Activated naive CD8-positive, alpha-beta T cell (primary cell): Measurements from ENCODE around the gene CCDC27.

Experiments used
- H3K27ac Mint-ChIP-seq: one replicate; pipeline ENCODE4 v1.8.0; 2021; ENCODE audit warnings: mixed read lengths
- H3K27me3 Mint-ChIP-seq: one replicate; pipeline ENCODE4 v1.8.0; 2021; ENCODE audit warnings: mixed read lengths
- H3K36me3 Mint-ChIP-seq: one replicate; pipeline ENCODE4 v1.8.0; 2021; ENCODE audit warnings: mixed read lengths
- H3K4me1 Mint-ChIP-seq: one replicate; pipeline ENCODE4 v1.8.0; 2021; ENCODE audit warnings: low read depth, mixed read lengths
- H3K4me3 Mint-ChIP-seq: one replicate; pipeline ENCODE4 v1.8.0; 2021; ENCODE audit warnings: mild to moderate bottlenecking, mixed read lengths
- H3K9me3 Mint-ChIP-seq: one replicate; pipeline ENCODE4 v1.8.0; 2021; ENCODE audit warnings: low read depth, mixed read lengths

Gene CCDC27

DNA sequence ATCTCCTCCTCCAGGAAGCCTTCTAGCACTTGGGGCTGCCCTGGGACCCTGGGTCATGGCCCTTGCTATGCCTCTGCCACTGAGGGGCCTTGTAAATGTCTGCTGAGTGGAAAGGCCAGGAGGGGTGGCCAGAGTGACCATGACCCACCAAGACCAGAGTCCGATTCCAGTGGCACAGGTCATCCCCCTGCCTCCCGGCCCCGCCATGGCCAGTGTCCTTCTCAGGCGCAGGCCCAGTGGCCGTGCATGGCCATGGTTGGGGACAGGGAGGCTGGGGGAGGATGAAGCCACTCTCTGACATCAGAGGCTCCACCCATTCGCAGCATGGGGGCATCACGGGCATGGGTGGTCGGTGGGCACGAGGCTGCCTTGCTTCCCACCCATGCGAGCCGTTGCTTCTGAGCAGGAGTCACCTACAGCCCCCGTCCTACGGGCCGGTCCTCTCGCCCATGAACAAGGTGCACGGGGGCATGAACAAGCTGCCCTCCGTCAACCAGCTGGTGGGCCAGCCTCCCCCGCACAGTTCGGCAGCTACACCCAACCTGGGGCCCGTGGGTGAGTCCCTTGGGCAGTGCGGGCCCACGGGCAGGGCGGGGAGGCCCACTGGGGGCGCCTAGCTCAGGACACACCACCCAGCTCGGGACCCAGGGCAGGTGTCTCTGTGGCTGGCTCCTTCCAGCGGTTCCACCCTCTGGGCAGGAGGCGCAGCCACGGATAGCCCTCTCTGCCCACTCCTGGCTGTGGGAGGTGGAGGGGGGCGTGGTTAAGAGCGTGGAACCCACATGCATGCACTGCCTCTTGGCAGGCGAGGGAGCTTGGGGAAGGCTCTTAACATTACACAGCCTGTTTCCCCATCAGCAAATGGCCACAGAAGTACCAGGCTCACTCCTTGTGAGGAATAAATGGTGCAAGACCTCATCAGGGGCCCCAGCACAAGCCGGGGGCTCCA, 22.4 kb upstream of the CCDC27 start:
- Mint-ChIP-seq H3K9me3 (no peaks in the 10 kb centered on the region), H3K4me1 (no peaks in the 10 kb centered on the region), H3K4me3 (no peak overlapping the region), H3K27ac (no peak overlapping the region), H3K36me3 (no peaks in the 10 kb centered on the region), H3K27me3 (no peaks in the 10 kb centered on the region)

DNA sequence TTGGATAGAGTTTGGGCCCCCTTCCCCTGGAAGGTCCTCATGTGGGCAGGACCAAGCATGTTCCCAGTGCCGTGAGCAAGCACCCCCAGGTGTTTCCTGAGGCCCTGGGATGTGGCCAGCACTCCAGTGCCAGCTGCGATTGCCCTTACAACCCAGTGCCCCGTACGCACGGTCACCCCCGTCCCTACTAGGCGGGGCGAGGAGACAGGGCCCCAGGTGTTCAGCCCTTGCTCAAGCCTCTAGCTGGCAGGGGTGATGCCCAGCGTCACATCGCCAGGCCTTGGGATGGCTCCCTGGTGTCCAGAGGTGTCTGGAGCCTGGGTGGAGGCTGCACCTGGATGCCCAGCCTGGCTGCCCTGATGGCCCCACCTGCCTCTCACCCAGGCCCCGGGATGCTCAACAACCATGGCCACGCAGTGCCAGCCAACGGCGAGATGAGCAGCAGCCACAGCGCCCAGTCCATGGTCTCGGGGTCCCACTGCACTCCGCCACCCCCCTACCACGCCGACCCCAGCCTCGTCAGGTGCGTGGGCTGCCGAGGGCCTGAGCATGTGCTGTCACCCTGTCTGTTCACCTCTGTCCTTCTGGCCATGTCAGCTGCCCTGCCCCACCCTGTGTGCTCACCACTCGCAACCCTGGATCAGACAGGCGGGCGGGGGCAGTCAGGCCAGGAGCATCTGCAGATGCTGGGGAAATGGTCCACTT, 21.6 kb upstream of the CCDC27 start:
- no peaks in the 10 kb centered on the region for H3K9me3 Mint-ChIP-seq
- no peaks in the 10 kb centered on the region for H3K27me3 Mint-ChIP-seq
- no peak overlapping the region for H3K4me3 Mint-ChIP-seq
- no peaks in the 10 kb centered on the region for H3K36me3 Mint-ChIP-seq
- no peaks in the 10 kb centered on the region for H3K4me1 Mint-ChIP-seq
- H3K27ac Mint-ChIP-seq = no peak overlapping the region

GRCh38 chr1:3731583-3732433, 20.4 kb upstream of the CCDC27 start:
- Mint-ChIP-seq H3K27ac (no peak overlapping the region), H3K27me3 (no peaks in the 10 kb centered on the region), H3K4me3 (no peak overlapping the region), H3K4me1 (no peaks in the 10 kb centered on the region), H3K36me3 (peaks cover 2% of the 10 kb centered on the region), H3K9me3 (no peaks in the 10 kb centered on the region)

- H3K4me3 Mint-ChIP-seq = no peak overlapping the region
- H3K9me3 Mint-ChIP-seq = no peaks in the 10 kb centered on the region
- H3K4me1 Mint-ChIP-seq = no peaks in the 10 kb centered on the region
- peaks cover 2% of the 10 kb centered on the region for H3K36me3 Mint-ChIP-seq
- H3K27me3 Mint-ChIP-seq = no peaks in the 10 kb centered on the region
- H3K27ac Mint-ChIP-seq = no peak overlapping the region
Observed at GRCh38 chr1:3732434-3733093, 19.7 kb upstream of the CCDC27 start.

DNA sequence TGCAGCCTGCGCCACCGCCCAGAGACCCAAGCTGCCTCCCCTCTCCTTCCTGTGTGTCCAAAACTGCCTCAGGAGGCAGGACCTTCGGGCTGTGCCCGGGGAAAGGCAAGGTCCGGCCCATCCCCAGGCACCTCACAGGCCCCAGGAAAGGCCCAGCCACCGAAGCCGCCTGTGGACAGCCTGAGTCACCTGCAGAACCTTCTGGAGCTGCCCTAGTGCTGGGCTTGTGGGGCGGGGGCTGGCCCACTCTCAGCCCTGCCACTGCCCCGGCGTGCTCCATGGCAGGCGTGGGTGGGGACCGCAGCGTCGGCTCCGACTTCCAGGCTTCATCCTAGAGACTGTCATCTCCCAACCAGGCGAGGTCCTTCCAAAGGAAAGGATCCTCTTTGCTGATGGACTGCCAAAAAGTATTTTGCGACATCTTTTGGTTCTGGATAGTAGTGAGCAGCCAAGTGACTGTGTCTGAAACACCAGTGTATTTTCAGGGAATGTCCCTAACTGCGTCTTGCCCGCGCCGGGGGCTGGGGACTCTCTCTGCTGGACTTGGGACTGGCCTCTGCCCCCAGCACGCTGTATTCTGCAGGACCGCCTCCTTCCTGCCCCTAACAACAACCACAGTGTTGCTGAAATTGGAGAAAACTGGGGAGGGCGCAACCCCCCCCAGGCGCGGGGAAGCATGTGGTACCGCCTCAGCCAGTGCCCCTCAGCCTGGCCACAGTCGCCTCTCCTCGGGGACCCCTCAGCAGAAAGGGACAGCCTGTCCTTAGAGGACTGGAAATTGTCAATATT, 19.0 kb upstream of the CCDC27 start:
- Mint-ChIP-seq H3K36me3 (peaks cover 2% of the 10 kb centered on the region), H3K9me3 (no peaks in the 10 kb centered on the region), H3K27ac (no peak overlapping the region), H3K27me3 (no peaks in the 10 kb centered on the region), H3K4me3 (no peak overlapping the region), H3K4me1 (no peaks in the 10 kb centered on the region)

DNA sequence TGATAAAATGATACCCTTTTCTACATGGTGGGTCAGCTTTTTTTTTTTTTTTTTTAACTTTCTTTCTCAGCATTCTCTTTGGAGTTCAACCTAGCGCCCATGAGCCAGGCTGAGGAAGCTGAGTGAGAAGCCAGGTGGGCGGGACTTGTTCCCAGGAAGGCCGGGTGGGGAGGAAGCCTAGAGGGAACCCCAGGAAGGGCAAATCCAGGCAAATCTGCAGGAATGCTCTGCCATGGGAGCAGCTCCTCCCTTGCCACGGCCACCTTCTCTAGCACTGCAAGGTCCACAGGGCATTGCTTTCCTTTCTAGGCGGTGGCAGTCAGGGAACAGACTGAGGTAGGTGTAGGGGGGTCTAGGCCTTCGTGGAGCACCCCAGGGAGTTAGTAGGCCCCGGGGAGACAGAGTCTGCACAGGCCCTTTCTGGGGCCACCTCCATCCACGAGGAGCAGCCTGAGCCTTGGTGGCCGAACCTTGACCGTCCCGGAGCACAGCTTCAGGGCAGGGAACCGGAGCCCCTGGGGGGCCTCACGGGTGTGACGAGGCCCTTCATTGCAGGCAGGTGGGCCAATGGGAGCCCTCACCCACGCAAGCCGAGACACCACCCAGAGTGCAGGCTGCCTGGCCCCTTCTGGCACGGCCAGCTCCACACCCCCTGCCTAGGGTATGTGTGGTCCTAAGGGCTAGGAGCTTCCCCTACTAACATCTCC, 18.2 kb upstream of the CCDC27 start:
- Mint-ChIP-seq H3K36me3 (peaks cover 2% of the 10 kb centered on the region), H3K4me3 (no peak overlapping the region), H3K4me1 (no peaks in the 10 kb centered on the region), H3K27me3 (no peaks in the 10 kb centered on the region), H3K9me3 (no peaks in the 10 kb centered on the region), H3K27ac (no peak overlapping the region)

- no peak overlapping the region for H3K27ac Mint-ChIP-seq
- no peaks in the 10 kb centered on the region for H3K4me1 Mint-ChIP-seq
- no peaks in the 10 kb centered on the region for H3K9me3 Mint-ChIP-seq
- H3K36me3 Mint-ChIP-seq = peaks cover 2% of the 10 kb centered on the region
- H3K27me3 Mint-ChIP-seq = no peaks in the 10 kb centered on the region
- no peak overlapping the region for H3K4me3 Mint-ChIP-seq
Observed at GRCh38 chr1:3734602-3735001, 17.6 kb upstream of the CCDC27 start.

- Mint-ChIP-seq H3K36me3 (peaks cover 2% of the 10 kb centered on the region), H3K4me1 (no peaks in the 10 kb centered on the region)
Observed at GRCh38 chr1:3735027-3735681, 17.1 kb upstream of the CCDC27 start.

GRCh38 chr1:3735688-3736087, 16.6 kb upstream of the CCDC27 start:
- Mint-ChIP-seq H3K4me1 (no peaks in the 10 kb centered on the region), H3K27me3 (no peaks in the 10 kb centered on the region), H3K36me3 (peaks cover 2% of the 10 kb centered on the region), H3K9me3 (no peaks in the 10 kb centered on the region), H3K4me3 (no peak overlapping the region), H3K27ac (no peak overlapping the region)

More at GRCh38 chr1:3735027-3735681, 17.1 kb upstream of the CCDC27 start:
- Mint-ChIP-seq H3K4me3 (no peak overlapping the region), H3K27ac (no peak overlapping the region), H3K9me3 (no peaks in the 10 kb centered on the region), H3K27me3 (no peaks in the 10 kb centered on the region)

- H3K27me3 Mint-ChIP-seq = no peaks in the 10 kb centered on the region
- H3K27ac Mint-ChIP-seq = no peak overlapping the region
- H3K9me3 Mint-ChIP-seq = no peaks in the 10 kb centered on the region
- H3K4me1 Mint-ChIP-seq = no peaks in the 10 kb centered on the region
- H3K36me3 Mint-ChIP-seq = peaks cover 2% of the 10 kb centered on the region
- no peak overlapping the region for H3K4me3 Mint-ChIP-seq
Observed at GRCh38 chr1:3736131-3736561, 16.1 kb upstream of the CCDC27 start.

DNA sequence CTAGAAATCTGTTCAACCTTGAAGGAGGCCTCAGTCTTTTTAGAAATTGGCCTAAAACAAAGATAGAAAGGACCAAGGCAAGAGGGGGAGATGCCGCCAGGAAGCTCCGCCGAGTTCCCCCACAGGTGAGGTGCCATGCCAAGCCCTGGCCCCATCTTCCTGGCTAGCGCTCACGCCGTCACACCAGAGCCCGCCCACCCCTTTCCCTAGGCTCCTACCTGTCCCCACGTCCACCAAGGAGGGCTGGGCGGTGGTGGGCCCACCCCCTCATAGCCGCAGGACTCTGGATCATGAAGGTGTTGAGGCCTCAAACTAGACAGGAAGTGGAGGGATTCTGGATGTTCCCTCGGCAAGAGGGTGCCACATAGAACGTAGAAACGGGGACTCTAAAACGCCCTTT, 15.5 kb upstream of the CCDC27 start:
- no peaks in the 10 kb centered on the region for H3K9me3 Mint-ChIP-seq
- H3K36me3 Mint-ChIP-seq = peaks cover 2% of the 10 kb centered on the region
- H3K27ac Mint-ChIP-seq = no peak overlapping the region
- H3K4me1 Mint-ChIP-seq = no peaks in the 10 kb centered on the region
- H3K4me3 Mint-ChIP-seq = no peak overlapping the region
- H3K27me3 Mint-ChIP-seq = no peaks in the 10 kb centered on the region

DNA sequence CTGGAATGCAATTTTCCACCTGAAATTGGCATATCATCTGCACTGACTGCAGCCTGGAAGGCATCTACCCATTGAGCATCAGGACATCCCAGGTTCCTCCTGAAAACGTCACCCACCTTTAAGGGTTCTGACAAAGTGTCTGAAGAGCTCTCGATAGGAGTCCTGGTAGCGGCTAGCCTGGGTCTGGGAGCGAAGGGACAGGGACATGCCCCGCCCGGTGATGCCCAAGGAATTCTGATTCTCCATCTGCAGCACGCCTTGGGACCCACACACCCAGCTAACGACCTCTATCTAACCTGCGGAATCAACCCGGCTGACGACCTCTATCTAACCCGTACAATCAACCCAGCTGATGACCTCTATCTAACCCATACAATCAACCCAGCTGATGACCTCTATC, 13.3 kb upstream of the CCDC27 start:
- no peaks in the 10 kb centered on the region for H3K9me3 Mint-ChIP-seq
- H3K4me1 Mint-ChIP-seq = peaks cover 6% of the 10 kb centered on the region
- no peaks in the 10 kb centered on the region for H3K27me3 Mint-ChIP-seq
- H3K36me3 Mint-ChIP-seq = peaks cover 2% of the 10 kb centered on the region
- no peak overlapping the region for H3K4me3 Mint-ChIP-seq
- H3K27ac Mint-ChIP-seq = no peak overlapping the region

DNA sequence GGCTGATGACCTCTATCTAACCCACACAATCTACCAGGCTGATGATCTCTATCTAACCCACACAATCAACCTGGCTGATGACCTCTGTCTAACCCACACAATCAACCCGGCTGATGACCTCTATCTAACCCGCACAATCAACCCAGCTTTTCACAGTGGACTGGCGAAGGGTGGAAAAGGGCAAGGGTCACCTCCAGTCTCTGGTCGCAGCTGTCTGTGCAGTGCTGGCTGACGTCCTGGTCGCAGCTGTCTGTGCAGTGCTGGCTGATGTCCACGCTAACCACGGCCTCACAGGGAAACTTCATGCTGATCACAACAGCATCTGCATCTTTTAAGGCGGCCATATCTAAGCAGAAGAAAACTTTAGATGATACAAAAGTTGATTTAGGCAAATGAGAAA, 12.2 kb upstream of the CCDC27 start:
- H3K4me3 Mint-ChIP-seq = no peak overlapping the region

More for the DNA sequence above, 12.2 kb upstream of the CCDC27 start:
- Mint-ChIP-seq H3K9me3 (no peaks in the 10 kb centered on the region), H3K36me3 (peaks cover 2% of the 10 kb centered on the region), H3K4me1 (peaks cover 7% of the 10 kb centered on the region), H3K27me3 (no peaks in the 10 kb centered on the region), H3K27ac (no peak overlapping the region)
